Ectodermal cell (in vitro differentiated cells): Measurements from ENCODE around the gene CBX2.

Source experiments
- H3K27ac ChIP-seq: 2 replicates; pipeline ENCODE4 v1.7.0; 2013; ENCODE audit warnings: mild to moderate bottlenecking, low read depth, low read length; ENCODE audit not compliant: insufficient read depth, poor library complexity, severe bottlenecking
- H3K27me3 ChIP-seq: 2 replicates; pipeline ENCODE4 v1.7.0; 2013; ENCODE audit warnings: mild to moderate bottlenecking, low read length; ENCODE audit not compliant: insufficient read depth, control insufficient read depth, poor library complexity, severe bottlenecking
- H3K36me3 ChIP-seq: one replicate; pipeline ENCODE4 v1.7.0; 2013; ENCODE audit warnings: low read length; ENCODE audit not compliant: control insufficient read depth, insufficient read depth
- H3K4me1 ChIP-seq: one replicate; pipeline ENCODE4 v1.7.0; 2013; ENCODE audit warnings: low read length; ENCODE audit not compliant: control insufficient read depth, insufficient read depth
- H3K4me3 ChIP-seq: 2 replicates; pipeline ENCODE4 v1.7.0; 2013; ENCODE audit warnings: low read depth, low read length, control low read depth; ENCODE audit not compliant: insufficient read depth
- H3K9me3 ChIP-seq: 2 replicates; pipeline ENCODE4 v1.7.0; 2013; ENCODE audit warnings: mild to moderate bottlenecking, low read length, moderate library complexity; ENCODE audit not compliant: control insufficient read depth
- WGBS, 2 experiments: methylation state at CpG; one replicate each; pipeline ENCODE4 v1.1.7; 2013; ENCODE audit warnings: missing lambda C conversion rate in 2 of 2; 5-methylcytosine and 5-hydroxymethylcytosine counted together

Gene CBX2

GRCh38 chr17:79831265-79832217 lies 53.6 kb downstream of the CBX2 start:
- peaks cover 47% of the 10 kb centered on the region for H3K4me1 ChIP-seq
- H3K27ac ChIP-seq: peak overlapping the region; percentile 13
- H3K36me3 ChIP-seq: no peaks in the 10 kb centered on the region
- peak overlapping the region; percentile 7 for H3K4me3 ChIP-seq
- H3K9me3 ChIP-seq: no peaks in the 10 kb centered on the region
- WGBS, 2 experiments: 10% methylated on average over 32 to 33 of the region's 33 CpGs
- peaks cover 80% of the 10 kb centered on the region for H3K27me3 ChIP-seq

- Histone ChIP-seq H3K9me3 (no peaks in the 10 kb centered on the region), H3K27me3 (peaks cover 86% of the 10 kb centered on the region), H3K4me1 (peaks cover 56% of the 10 kb centered on the region), H3K27ac (no peak overlapping the region), H3K36me3 (no peaks in the 10 kb centered on the region), H3K4me3 (peak overlapping the region; percentile 7)
- WGBS, 2 experiments: 0 to 1% methylated on average over 68 to 72 of the region's 72 CpGs
These were observed 54.5 kb downstream of the CBX2 start for GRCh38 chr17:79832218-79833109.

GRCh38 chr17:79833110-79833450 lies 55.1 kb downstream of the CBX2 start:
- Histone ChIP-seq H3K27ac (no peak overlapping the region), H3K27me3 (peaks cover 92% of the 10 kb centered on the region), H3K36me3 (no peaks in the 10 kb centered on the region), H3K4me3 (no peak overlapping the region), H3K4me1 (peaks cover 62% of the 10 kb centered on the region), H3K9me3 (no peaks in the 10 kb centered on the region)
- WGBS, 2 experiments: 5 to 16% methylated on average over 4 to 7 of the region's 7 CpGs

GRCh38 chr17:79833744-79834564 lies 56.0 kb downstream of the CBX2 start:
- 4% methylated on average over 83 of the region's 83 CpGs for WGBS, 2 experiments
- peaks cover 92% of the 10 kb centered on the region for H3K27me3 ChIP-seq
- H3K4me3 ChIP-seq: no peak overlapping the region
- no peak overlapping the region for H3K27ac ChIP-seq
- no peaks in the 10 kb centered on the region for H3K36me3 ChIP-seq
- H3K9me3 ChIP-seq: no peaks in the 10 kb centered on the region
- H3K4me1 ChIP-seq: peaks cover 65% of the 10 kb centered on the region

GRCh38 chr17:79834565-79835469 lies 56.9 kb downstream of the CBX2 start:
- Histone ChIP-seq H3K27me3 (peaks cover 88% of the 10 kb centered on the region), H3K4me3 (no peak overlapping the region), H3K27ac (no peak overlapping the region), H3K4me1 (peaks cover 65% of the 10 kb centered on the region), H3K9me3 (no peaks in the 10 kb centered on the region), H3K36me3 (no peaks in the 10 kb centered on the region)
- WGBS, 2 experiments: 4 to 5% methylated on average over 61 of the region's 61 CpGs

- WGBS, 2 experiments: 4 to 5% methylated on average over 13 of the region's 13 CpGs
- peaks cover 64% of the 10 kb centered on the region for H3K4me1 ChIP-seq
- peaks cover 88% of the 10 kb centered on the region for H3K27me3 ChIP-seq
- no peaks in the 10 kb centered on the region for H3K9me3 ChIP-seq
- no peaks in the 10 kb centered on the region for H3K36me3 ChIP-seq
- no peak overlapping the region for H3K27ac ChIP-seq
- H3K4me3 ChIP-seq: no peak overlapping the region
These were observed 57.5 kb downstream of the CBX2 start for GRCh38 chr17:79835470-79835899.

GRCh38 chr17:79835953-79836509 lies 58.1 kb downstream of the CBX2 start:
- no peak overlapping the region for H3K4me3 ChIP-seq
- peaks cover 88% of the 10 kb centered on the region for H3K27me3 ChIP-seq
- no peak overlapping the region for H3K27ac ChIP-seq
- WGBS, 2 experiments: 1% methylated on average over 24 of the region's 24 CpGs
- no peaks in the 10 kb centered on the region for H3K9me3 ChIP-seq
- peaks cover 58% of the 10 kb centered on the region for H3K4me1 ChIP-seq
- H3K36me3 ChIP-seq: no peaks in the 10 kb centered on the region

- WGBS, 2 experiments: 1% methylated on average over 18 of the region's 18 CpGs
- H3K27me3 ChIP-seq: peaks cover 88% of the 10 kb centered on the region
- H3K27ac ChIP-seq: no peak overlapping the region
- no peaks in the 10 kb centered on the region for H3K36me3 ChIP-seq
- peaks cover 54% of the 10 kb centered on the region for H3K4me1 ChIP-seq
- peak overlapping the region; percentile 58 for H3K4me3 ChIP-seq
- H3K9me3 ChIP-seq: no peaks in the 10 kb centered on the region
These were observed 58.6 kb downstream of the CBX2 start for GRCh38 chr17:79836510-79836971.
